GM19025 (cell line): ENCODE measurements around the gene ZNF83.
A peak's percentile ranks its signal among the peaks of the same experiment; 100 is the strongest.
"Not testable (repeated sequence)": the region's sequence is repeated elsewhere in the genome, so short reads cannot be mapped to it uniquely, and the experiment has no call there.

Experiments used
- ATAC-seq: cut with Tn5 transposase; IDR thresholded peaks from one replicate; pipeline ENCODE4 v1.9.1; 2021; ENCODE audit warnings: mild to moderate bottlenecking, low read depth, moderate library complexity; ENCODE audit not compliant: unreplicated experiment

Gene ZNF83

GRCh38 chr19:52640916-52641315, 2.8 kb upstream of the ZNF83 start:
- no peak for ATAC-seq

- no peak for ATAC-seq
These were observed 1.8 kb upstream of the ZNF83 start for GRCh38 chr19:52639996-52640395.

GRCh38 chr19:52638601-52639000, 446 bp upstream of the ZNF83 start:
- peak; percentile 15 for ATAC-seq

- ATAC-seq, result no peak
These were observed 2.2 kb downstream of the ZNF83 start for GRCh38 chr19:52635786-52636570.

- not testable (repeated sequence) for ATAC-seq
These were observed 10.7 kb downstream of the ZNF83 start for GRCh38 chr19:52627441-52627840.

- no peak for ATAC-seq
These were observed 11.2 kb downstream of the ZNF83 start for GRCh38 chr19:52626915-52627314.

GRCh38 chr19:52622261-52622660, 15.9 kb downstream of the ZNF83 start:
- ATAC-seq, result no peak

GRCh38 chr19:52621376-52621775, 16.8 kb downstream of the ZNF83 start:
- no peak for ATAC-seq

- ATAC-seq, result no peak
These were observed 24.8 kb downstream of the ZNF83 start for GRCh38 chr19:52613299-52613906.

- no peak for ATAC-seq
These were observed 34.5 kb downstream of the ZNF83 start for GRCh38 chr19:52603558-52604207.

- ATAC-seq, result no peak
These were observed 35.2 kb downstream of the ZNF83 start for GRCh38 chr19:52602941-52603340.

- ATAC-seq, result not testable (repeated sequence)
These were observed 36.2 kb downstream of the ZNF83 start for GRCh38 chr19:52601974-52602366.

GRCh38 chr19:52601025-52601973, 36.9 kb downstream of the ZNF83 start:
- ATAC-seq, result peak; percentile 96

GRCh38 chr19:52600639-52601024, 37.5 kb downstream of the ZNF83 start:
- peak; percentile 20 for ATAC-seq

GRCh38 chr19:52599241-52599640, 38.9 kb downstream of the ZNF83 start:
- ATAC-seq, result no peak

GRCh38 chr19:52593441-52593840, 44.7 kb downstream of the ZNF83 start:
- not testable (repeated sequence) for ATAC-seq

- ATAC-seq, result no peak
These were observed 45.9 kb downstream of the ZNF83 start for GRCh38 chr19:52592301-52592700.

- ATAC-seq, result no peak
These were observed 47.4 kb downstream of the ZNF83 start for GRCh38 chr19:52590728-52591127.

- ATAC-seq, result no peak
These were observed 52.6 kb downstream of the ZNF83 start for GRCh38 chr19:52585604-52586003.

- ATAC-seq, result no peak
These were observed 53.3 kb downstream of the ZNF83 start for GRCh38 chr19:52584736-52585440.
